Activated CD8-positive, alpha-beta memory T cell treated with anti-CD3 and anti-CD28 coated beads, Interleukin-2, amount 50 U/mL, for 1 hour (primary cell): ENCODE data around the gene PRM2.

Experiments
- DNase-seq: peaks from one replicate; pipeline ENCODE4 v3.0.0-alpha.2; 2020; ENCODE audit errors: extremely low read depth

Gene PRM2, protein sequence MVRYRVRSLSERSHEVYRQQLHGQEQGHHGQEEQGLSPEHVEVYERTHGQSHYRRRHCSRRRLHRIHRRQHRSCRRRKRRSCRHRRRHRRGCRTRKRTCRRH

DNA sequence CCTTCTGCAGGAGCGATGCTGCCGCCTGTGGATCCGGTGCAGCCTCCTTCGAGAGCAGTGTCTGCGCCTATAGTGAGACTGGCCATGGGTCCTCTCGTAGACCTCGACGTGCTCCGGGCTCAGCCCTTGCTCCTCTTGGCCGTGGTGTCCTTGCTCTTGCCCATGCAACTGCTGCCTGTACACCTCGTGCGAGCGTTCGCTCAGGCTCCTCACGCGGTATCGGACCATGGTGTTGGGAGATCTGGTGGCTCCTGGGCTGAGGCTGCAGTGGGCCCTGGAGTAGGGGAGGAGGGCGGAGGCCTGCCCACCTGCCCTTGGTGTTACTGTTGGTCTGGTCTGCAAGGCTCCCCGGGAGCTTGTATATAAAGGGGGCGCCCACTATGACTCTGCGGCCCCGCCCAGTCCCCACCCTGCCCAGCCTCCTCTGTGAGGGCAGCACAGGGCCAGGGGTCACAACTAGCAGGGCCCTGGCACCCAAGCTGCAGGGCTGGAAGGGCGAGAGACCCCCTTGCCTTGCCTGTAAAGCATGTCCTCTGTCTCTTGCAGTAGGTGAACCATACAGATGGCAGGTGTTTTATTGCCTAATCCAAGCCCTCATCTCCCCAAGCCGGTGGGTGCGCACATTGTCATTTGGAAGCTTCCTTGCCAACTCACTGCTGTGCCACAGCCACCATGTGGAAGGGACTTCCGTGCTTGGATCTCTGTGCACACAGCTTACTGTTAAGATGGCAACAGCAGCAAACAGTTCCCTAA, at the start of gene PRM2:
Gene PRM2 (minus strand): TSS at position 338 of the 753 bp plus-strand sequence. CDS start 110 bp downstream, at position 228.
- no peak for DNase-seq

DNA sequence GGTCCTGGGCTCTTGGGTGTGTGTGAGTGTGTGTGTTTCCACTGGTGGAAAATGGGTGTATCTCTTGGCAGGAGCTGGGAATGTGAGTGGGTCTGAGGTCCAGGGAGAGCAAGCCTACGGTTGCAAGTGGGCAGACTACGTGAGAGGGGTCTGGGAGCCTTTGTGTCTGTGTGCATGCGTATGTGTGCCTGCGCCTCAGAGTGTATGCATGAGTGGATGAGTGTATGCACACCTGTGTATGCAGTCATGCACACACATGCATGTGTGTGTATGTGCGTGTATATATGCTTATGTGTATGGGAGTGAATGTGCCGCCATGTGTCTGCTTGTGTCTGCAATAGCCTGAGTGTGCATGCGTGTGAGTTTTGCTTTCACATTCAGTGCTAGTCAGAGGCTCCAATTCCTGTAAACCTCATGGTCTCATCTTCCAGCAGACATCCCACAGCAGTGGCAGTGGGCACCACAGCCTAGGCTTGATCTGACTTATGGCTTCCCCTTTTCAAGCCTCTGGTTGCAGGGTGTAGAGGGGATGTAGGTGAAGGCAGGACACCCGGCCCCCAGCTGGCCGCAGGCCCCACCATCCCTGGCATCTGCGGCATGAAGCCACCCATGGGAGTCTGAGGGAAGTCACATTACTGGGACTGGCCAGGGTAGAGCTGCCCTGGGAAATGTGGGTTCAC, 49.3 kb upstream of the PRM2 start:
- no peak for DNase-seq

DNA sequence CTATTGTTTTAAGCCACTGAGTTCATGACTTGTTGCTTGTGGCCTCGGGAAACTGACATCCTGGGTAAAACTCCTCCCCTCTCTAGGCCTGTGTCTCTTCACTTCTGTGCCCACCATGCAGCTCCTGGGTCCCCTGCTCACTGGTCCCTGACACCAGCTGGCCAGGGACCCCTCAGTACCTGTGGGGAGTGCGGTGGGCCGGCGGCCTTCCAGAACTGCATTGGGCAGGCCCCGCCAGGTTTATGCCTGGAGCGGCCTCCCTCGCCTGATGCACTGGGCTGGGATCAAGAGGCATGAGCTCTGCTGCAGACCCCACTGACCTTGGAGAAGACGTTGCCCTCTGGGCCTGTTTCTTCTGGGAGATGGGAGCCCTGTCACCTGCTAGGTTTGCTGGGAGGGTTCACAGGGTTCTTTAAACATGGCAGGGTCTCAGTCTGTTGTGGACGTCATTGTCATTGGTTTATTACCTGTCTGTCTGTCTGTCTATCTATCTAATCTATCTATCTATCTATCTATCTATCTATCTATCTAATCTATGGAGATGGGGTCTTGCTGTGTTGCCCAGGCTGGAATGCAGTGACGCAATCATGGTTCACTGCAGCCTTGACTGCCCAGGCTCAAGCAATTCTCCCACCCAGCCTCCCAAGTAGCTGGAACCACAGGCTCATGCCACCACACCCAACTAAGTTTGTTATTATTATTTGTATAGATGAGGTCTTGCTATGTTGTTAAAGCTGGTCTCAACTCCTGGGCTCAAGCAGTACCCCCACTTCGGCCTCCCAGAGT, 47.5 kb upstream of the PRM2 start:
- DNase-seq = no peak

DNA sequence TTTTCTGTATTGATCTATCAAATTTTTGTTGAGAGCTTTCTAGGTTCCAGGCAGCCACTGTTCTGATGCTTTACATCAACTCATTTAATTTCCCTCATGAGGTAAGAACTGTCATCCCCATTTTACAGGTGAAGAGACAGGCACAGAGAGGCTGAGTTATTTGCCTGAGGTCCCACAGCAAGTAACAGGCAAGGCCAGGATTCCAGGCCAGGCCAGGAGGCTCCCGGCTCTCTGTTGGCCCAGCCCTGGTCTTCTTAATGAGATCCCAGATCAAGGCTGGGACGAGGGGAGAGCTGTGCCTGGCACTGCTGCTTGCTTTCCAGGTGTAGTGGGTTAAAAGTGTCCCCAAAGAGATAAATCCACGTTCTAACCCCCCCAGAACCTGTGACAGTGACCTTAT, 46.5 kb upstream of the PRM2 start:
- no peak for DNase-seq

DNA sequence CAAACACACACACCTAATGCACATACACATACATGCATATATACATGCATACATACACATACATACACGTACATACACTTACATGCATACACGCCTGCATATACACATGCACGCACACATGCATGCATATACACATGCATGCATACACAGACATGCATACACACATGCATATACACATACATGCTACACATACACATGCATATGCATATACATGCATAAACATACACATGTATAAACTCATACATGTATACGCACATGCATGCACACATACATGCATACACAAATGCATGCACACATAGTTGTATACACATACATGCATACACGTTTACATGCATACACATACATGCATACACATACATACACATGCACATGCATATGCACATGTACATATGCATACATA, 45.4 kb upstream of the PRM2 start:
- no peak for DNase-seq

DNA sequence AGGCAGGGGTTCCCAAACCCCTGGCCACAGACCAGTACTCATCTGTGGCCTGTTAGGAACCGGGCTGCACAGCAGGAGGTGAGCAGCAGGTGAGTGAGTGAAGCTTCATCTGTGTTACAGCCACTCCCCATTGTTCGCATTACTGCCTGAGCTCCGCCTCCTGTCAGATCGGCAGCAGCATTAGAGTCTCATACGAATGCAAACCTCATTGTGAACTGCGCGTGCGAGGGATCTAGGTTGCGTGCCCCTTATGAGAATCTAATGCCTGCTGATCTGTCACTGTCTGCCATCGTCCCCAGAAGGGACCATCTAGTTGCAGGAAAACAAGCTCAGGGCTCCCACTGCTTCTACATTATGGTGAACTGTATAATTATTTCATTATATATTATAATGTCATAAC, 43.9 kb upstream of the PRM2 start:
- no peak for DNase-seq

DNA sequence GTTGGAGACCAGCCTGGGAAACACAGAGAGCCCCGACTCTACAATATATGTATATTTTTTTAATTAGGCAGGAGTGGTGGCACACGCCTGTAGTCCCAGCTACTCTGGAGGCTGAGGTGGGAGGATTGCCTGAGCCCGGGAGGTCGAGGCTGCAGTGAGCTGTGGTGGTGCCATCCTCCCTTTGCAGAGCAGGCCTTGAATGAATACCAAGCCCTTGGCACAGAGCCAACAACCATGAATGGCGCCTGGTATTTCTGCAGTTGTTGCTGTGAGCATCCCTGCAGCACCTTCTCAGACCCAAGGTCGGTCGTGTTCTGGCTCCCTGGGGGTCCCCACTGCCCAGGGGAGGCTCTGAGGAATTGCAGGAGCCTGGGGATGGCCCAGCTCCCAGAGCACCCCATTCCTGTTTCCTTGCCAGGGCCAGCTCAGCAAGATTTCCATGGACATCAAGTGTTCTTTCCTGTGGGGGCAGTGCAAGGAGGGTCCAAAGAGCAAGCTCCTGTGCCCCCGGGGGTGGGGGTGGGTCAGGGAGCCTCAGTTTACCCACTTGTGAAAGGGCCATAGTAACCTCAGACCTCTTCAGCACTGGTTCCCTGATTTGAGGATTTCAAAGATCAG, 43.4 kb upstream of the PRM2 start:
- no peak for DNase-seq

DNA sequence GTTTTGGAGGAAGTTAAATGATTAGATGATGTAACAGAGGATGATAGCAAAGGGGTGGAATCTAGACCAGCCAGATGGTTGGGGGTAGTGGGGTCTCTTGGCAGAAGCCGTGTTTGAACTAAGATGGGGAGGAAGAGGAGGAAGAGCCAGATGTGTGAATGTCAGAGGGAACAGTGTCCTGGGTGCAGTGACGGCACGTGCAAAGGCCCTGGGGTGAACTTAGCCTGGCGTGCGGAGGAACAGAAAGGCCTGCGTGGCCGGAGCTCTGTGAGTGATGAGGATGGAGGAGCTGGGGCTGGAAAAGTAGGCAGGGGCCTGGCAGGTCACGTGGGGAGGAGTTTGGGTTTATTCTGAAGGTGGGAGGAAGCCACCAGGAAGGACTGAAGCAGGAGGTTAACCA, 42.5 kb upstream of the PRM2 start:
- no peak for DNase-seq

DNA sequence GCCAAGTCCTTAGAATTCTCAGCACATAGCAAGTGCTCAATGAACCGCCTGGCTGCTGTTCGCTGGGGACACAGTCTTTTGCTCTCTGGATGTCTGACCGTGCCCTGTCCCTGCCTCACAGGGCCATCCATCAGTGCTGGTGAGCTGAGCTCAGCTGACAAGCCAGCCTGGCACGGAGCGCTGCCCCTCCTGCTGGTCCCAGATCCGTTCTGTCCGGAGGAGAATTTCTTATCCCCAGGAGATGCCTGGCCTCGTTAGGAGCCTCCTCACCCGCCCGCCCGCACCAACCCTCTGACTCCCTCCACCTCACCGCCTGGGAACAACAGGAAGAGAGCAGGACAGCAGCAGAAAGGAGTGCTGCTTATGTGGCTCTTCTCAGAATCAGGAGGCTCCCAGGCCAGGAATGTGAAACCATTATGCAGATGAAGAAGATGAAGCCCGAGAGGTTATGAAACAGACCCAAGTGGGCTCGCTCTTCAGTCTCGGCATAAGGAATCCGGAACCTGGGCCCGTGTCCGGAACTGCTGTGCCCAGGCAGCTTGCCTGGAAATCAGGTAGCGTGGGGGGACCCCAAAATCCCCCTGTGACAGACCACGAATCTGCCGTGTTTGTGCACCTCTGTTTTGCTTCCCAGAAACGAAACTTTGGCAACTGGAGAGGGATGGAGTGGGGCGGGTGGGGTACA, 40.2 kb upstream of the PRM2 start:
- no peak for DNase-seq

DNA sequence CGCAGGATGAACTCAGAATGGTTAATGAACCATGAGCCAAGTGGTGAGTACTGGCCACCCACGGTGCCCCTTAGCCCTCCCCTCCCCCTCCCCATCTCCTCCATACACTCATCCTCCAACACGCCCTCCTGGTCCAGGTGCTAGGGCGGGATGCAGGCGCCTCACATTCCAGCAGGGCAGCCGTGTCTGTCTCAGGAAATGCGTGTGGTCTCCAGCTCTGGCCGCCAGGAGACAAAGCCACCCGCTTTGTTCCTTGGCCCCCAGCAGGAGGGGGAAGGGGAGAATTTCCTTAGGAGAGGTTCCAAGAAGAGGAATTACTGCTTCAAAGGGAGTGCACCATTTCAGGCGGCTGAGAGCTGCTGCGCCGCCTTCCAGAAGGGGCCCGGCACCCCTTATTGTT, 39.2 kb upstream of the PRM2 start:
- no peak for DNase-seq

DNA sequence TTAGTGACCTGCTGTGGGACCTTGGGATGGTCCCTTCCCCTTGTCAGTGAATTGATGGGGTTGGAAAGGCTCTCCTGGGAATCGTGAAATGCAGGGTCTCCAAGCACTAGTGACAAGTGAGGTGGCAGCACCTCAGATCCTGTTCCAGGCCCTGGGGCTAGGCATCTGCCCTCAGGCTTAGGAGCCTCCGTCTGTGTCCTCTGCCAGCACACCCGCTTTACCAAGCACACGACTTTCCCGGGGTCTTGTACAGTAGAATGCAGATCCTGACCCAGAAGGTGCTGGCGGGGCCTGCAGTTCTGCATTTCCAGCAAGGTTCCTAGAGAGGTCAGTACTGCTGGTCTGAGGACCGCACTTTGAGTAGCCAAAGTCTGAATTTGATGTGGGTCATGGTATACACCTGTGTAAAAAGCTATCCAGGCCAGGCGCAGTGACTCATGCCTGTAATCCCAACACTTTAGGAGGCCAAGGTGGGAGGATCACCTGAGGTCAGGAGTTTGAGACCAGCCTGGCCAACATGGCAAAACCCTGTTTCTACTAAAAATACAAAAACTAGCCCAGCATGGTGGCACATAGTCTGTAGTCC, 38.1 kb upstream of the PRM2 start:
- DNase-seq = no peak

DNA sequence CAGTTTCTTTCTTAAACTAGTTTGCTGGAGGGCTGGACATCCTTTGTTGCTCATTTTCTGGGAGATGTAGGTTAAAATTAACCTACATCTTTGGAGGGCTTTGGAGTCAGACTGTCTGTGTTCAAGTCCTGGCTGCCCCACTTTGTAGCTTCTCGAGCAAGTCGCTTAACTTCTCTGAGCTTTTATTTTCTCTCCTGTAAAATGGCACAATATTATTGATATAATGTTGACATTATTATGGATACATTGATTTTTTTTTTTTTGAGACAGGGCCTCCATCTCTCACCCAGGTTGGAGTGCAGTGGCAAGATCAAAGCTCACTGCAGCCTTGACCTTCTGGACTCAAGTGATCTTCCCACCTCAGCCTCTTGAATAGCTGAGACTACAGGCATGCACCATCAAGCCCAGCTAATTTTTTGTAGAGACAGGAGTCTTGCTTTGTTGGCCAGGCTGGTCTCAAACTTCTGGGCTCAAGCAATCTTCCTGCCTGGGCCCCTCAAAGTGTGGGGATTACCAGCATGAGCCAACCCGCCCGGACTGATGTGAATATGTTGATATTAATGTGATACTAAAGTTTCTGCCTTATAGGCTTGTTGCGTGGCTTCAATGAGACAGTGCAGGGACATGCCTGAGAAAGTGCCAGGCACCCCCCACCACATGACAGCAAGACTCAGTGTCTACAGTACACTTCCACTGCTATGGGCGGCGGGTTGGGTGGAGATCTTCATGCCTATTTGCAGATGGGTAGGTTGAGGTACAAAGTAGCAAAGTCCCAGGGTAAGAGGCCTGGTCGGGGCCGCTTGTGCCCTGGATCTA, 37.4 kb upstream of the PRM2 start:
- DNase-seq = no peak

DNA sequence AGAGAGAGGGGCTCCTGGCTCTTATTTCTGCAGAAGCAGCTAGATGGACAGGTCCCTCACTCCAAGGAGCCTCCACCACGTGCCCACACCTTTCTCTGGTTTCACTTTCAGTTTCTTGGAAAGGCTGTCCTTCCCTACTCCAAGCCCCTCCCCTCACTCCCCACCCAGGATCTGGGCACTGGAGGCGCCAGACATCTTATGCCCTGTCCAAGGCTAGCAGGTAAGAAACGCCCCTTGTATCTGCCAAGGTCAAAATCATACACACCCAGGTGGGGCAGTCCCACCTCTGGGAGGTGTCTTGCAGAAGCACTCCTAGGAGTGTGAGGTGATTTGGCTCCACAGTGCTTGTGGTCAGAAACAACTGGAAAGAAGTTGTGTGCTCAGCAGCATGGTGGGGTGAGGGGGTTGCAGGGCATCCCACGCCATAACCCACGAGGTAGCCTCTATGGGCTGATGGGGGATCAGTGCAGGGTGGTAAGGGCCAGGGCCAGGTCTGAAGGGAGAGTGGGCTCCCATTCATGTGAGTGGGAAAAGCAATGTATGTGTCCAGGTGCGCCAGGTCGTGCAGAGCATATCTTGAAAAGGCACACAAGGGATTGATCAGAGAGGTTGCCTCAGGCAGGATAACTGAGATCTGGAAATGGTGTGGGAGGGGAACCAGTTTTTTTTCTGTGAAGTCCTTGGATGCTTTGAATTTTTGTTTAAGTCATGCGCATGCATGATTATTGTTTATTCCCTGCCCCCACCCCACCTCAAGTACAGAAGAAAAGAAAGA, 36.6 kb upstream of the PRM2 start:
- DNase-seq = no peak

DNA sequence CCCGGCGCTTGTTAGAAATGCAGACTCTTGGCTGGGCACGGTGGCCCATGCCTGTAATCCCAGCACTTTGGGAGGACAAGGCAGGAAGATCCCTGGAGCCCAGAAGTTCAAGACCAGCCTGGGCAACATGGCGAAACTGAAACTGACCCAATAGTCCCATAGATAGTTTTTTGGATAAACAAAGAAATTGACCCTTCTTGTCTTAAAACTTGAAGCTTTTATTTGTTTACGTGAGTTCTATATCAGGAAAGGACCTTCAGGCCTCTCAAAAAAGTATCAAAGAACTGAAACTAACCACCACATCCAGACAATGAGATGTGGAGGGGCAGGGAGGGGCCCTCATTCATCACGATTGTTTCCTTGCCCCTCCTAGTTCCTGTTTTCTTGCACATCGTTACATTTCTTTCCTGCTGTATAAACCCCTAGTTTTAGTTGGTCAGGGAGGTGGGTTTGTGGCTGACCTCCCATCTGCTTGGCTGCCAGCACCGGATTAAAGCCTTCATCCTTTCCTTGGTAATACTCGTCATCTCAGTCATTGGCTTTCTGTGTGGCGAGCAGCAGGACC, 34.8 kb upstream of the PRM2 start:
- no peak for DNase-seq

DNA sequence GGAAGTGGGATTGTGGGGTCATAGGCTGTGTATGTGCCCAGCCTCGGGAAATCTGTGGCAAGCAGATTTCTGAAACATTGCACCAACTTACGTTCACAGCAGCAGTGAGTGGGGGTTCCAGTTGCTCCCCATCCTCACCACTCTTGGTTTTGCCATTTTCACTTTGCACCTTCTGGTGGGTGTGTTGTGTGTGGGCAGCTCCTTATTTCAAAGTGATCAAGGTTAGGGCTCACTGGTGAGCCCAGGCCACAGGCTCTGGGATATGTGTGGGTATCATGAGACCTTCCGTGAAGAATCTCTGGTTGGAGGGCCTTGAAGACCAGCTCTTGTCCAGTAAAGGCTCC, 34.3 kb upstream of the PRM2 start:
- no peak for DNase-seq

DNA sequence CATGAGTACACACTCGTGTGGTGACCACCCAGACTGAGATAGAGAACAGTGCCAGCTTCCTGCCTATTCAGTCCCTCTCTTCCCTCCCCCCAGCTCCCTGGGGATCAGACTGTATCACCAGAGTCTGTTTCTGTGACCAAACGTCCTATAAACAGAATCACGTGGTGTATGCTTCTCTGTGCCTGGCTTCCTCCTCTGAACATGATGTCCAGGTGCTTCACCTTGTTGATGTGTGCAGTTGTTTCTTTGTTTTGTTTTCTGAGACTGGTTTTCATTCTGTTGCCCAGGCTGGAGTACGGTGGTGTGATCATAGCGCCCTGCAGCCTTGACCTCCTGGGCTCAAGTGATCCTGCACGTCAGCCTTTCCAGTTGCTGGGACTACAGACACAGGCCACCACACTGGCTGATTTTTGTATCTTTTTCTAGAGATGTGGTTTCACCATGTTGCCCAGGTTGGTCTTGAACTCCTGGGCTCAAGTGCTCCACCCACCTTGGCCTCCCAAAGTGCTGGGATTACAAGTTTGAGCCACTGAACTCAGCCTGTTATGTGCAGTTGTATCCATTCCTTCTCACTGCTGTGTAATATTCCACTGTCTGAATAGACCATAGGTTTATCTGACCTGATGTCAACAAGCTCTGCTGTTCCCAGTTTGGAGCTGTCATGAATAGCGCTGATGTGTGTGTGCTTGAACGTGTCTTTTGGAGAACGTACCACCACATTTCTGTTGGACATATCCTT, 33.8 kb upstream of the PRM2 start:
- DNase-seq = no peak

DNA sequence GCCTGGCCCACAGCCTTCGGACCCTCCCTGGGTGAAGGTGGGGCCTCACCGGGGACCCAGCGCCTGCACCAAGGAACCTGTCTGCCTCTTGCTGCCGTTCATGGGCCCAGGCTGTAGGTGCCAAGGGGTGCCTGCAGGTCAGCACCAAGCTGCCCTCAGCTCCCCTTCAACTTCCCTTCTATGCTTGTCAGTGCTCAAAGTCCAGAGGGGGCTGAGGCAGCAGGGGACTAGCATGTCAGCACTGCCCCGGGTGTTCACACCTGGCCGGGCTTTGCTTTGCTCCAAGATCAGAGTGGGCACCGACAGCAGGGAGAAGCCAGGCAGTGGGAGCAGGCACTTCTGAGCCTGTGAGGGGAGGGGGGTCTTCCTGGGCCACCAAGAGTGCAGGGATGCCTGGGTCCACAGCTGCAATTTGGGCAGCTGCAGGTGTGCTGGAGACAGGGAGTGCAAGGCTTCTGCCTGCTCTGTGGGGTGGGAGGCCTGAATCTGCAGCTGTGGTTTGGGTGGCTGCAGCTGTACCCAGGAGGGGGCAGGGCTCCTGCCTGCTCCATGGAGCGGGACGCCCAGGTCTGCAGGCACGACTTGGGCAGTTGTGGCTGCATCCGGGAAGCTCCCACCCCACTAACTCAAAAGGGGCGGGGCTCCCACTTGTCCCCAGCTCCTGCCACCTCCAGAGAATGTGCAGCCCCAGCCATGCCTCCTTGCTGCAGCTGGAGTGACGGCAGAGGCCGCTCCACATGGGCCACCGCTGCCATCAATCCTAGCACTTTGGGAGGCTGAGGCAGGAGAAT, 32.4 kb upstream of the PRM2 start:
- no peak for DNase-seq
